Measurements from ENCODE around the gene COQ8A.
"Not testable (repeated sequence)": the region's sequence is repeated elsewhere in the genome, so short reads cannot be mapped to it uniquely, and the experiment has no call there.

Gene COQ8A

GRCh38 chr1:226985839-226986463 lies 45.9 kb downstream of the COQ8A start:
- DNase-seq, result no peak

- no peak for DNase-seq
These were observed 46.5 kb downstream of the COQ8A start for GRCh38 chr1:226986496-226987178.

GRCh38 chr1:226987179-226987536 lies 47.1 kb downstream of the COQ8A start:
- no peak for DNase-seq

GRCh38 chr1:226987623-226988333 lies 47.7 kb downstream of the COQ8A start:
- no peak for DNase-seq

GRCh38 chr1:226988334-226988666 lies 48.2 kb downstream of the COQ8A start:
- no peak for DNase-seq

GRCh38 chr1:226989085-226989920 lies 49.2 kb downstream of the COQ8A start:
- DNase-seq, result no peak

- peak in 1 of 2 experiments; percentile 1 for DNase-seq
These were observed 50.1 kb downstream of the COQ8A start for GRCh38 chr1:226990133-226990716.

- no peak for DNase-seq
These were observed 51.8 kb downstream of the COQ8A start for GRCh38 chr1:226991920-226992319.

GRCh38 chr1:226993814-226994585 lies 53.9 kb downstream of the COQ8A start:
- DNase-seq, result no peak

- DNase-seq, result no peak
These were observed 54.7 kb downstream of the COQ8A start for GRCh38 chr1:226994586-226995364.

GRCh38 chr1:226995365-226996332 lies 55.6 kb downstream of the COQ8A start:
- no peak for DNase-seq

GRCh38 chr1:226999579-226999978 lies 59.5 kb downstream of the COQ8A start:
- not testable (repeated sequence) for DNase-seq

GRCh38 chr1:227002531-227003049 lies 62.5 kb downstream of the COQ8A start:
- no peak for DNase-seq

GRCh38 chr1:227003165-227003564 lies 63.1 kb downstream of the COQ8A start:
- DNase-seq, result no peak

- no peak for DNase-seq
These were observed 64.7 kb downstream of the COQ8A start for GRCh38 chr1:227004796-227005195.

GRCh38 chr1:227006226-227006796 lies 66.2 kb downstream of the COQ8A start:
- DNase-seq, result no peak

- DNase-seq, result no peak
These were observed 69.8 kb downstream of the COQ8A start for GRCh38 chr1:227009937-227010336.

- DNase-seq, result no peak
These were observed 70.6 kb downstream of the COQ8A start for GRCh38 chr1:227010645-227011044.

GRCh38 chr1:227016990-227017389 lies 76.9 kb downstream of the COQ8A start:
- DNase-seq, result no peak
